ENCODE results near the gene AREG. TPM values are rescaled to one million over a fixed set of nuclear protein-coding genes. Genes with fewer than 3 reads are reported as not detected.

Gene AREG
- polyA plus RNA-seq, 1 donor, result 4.6 TPM

GRCh38 chr4:74433043-74433442 is 11.9 kb upstream of the AREG start:
- no peaks in the 10 kb centered on the region for H3K4me1 ChIP-seq (ENCODE audit: control insufficient read depth, insufficient read depth, low read length)
- no peaks in the 10 kb centered on the region for H3K9me3 ChIP-seq (ENCODE audit: control insufficient read depth, low read depth, low read length)
- 89% methylated on average over 1 of the region's 2 CpGs for WGBS (ENCODE audit: insufficient coverage, low lambda C conversion rate)
- no peaks in the 10 kb centered on the region for H3K27me3 ChIP-seq (ENCODE audit: control insufficient read depth, insufficient read depth, low read length)
- no peaks in the 10 kb centered on the region for H3K36me3 ChIP-seq (ENCODE audit: control insufficient read depth, insufficient read depth, low read length)
- no peak overlapping the region for H3K27ac ChIP-seq (ENCODE audit: low read length)
- H3K4me3 ChIP-seq (ENCODE audit: low read length), result no peak overlapping the region
- no peak for DNase-seq

GRCh38 chr4:74433541-74434172 is 11.3 kb upstream of the AREG start:
- H3K4me1 ChIP-seq (ENCODE audit: control insufficient read depth, insufficient read depth, low read length), result no peaks in the 10 kb centered on the region
- H3K4me3 ChIP-seq (ENCODE audit: low read length), result no peak overlapping the region
- H3K36me3 ChIP-seq (ENCODE audit: control insufficient read depth, insufficient read depth, low read length), result no peaks in the 10 kb centered on the region
- H3K9me3 ChIP-seq (ENCODE audit: control insufficient read depth, low read depth, low read length), result no peaks in the 10 kb centered on the region
- H3K27ac ChIP-seq (ENCODE audit: low read length), result no peak overlapping the region
- WGBS (ENCODE audit: insufficient coverage, low lambda C conversion rate), result 79% methylated on average over 4 of the region's 7 CpGs
- no peaks in the 10 kb centered on the region for H3K27me3 ChIP-seq (ENCODE audit: control insufficient read depth, insufficient read depth, low read length)
- DNase-seq, result no peak

GRCh38 chr4:74435296-74435695 is 9.6 kb upstream of the AREG start:
- no peaks in the 10 kb centered on the region for H3K4me1 ChIP-seq (ENCODE audit: control insufficient read depth, insufficient read depth, low read length)
- no CpG with 5 or more reads among the region's 1 CpG for WGBS (ENCODE audit: insufficient coverage, low lambda C conversion rate)
- DNase-seq, result no peak
- no peaks in the 10 kb centered on the region for H3K36me3 ChIP-seq (ENCODE audit: control insufficient read depth, insufficient read depth, low read length)
- no peak overlapping the region for H3K27ac ChIP-seq (ENCODE audit: low read length)
- no peak overlapping the region for H3K4me3 ChIP-seq (ENCODE audit: low read length)
- H3K27me3 ChIP-seq (ENCODE audit: control insufficient read depth, insufficient read depth, low read length), result no peaks in the 10 kb centered on the region
- no peaks in the 10 kb centered on the region for H3K9me3 ChIP-seq (ENCODE audit: control insufficient read depth, low read depth, low read length)

GRCh38 chr4:74437866-74438265 is 7.1 kb upstream of the AREG start:
- no CpG with 5 or more reads among the region's 3 CpGs for whole genome bisulfite sequencing (ENCODE audit: insufficient coverage, low lambda C conversion rate)
- DNase-seq, result no peak
- Histone ChIP-seq H3K9me3 (ENCODE audit: control insufficient read depth, low read depth, low read length) (no peaks in the 10 kb centered on the region), H3K27me3 (ENCODE audit: control insufficient read depth, insufficient read depth, low read length) (no peaks in the 10 kb centered on the region), H3K4me3 (ENCODE audit: low read length) (no peak overlapping the region), H3K27ac (ENCODE audit: low read length) (no peak overlapping the region), H3K36me3 (ENCODE audit: control insufficient read depth, insufficient read depth, low read length) (no peaks in the 10 kb centered on the region), H3K4me1 (ENCODE audit: control insufficient read depth, insufficient read depth, low read length) (no peaks in the 10 kb centered on the region)

- Histone ChIP-seq H3K36me3 (ENCODE audit: control insufficient read depth, insufficient read depth, low read length) (no peaks in the 10 kb centered on the region), H3K4me1 (ENCODE audit: control insufficient read depth, insufficient read depth, low read length) (no peaks in the 10 kb centered on the region), H3K4me3 (ENCODE audit: low read length) (no peak overlapping the region), H3K27me3 (ENCODE audit: control insufficient read depth, insufficient read depth, low read length) (no peaks in the 10 kb centered on the region), H3K27ac (ENCODE audit: low read length) (no peak overlapping the region), H3K9me3 (ENCODE audit: control insufficient read depth, low read depth, low read length) (no peaks in the 10 kb centered on the region)
- WGBS (ENCODE audit: insufficient coverage, low lambda C conversion rate), result no CpG with 5 or more reads among the region's 1 CpG
- no peak for DNase-seq
Measured at GRCh38 chr4:74438661-74439060, 6.3 kb upstream of the AREG start.

- Histone ChIP-seq H3K9me3 (ENCODE audit: control insufficient read depth, low read depth, low read length) (no peaks in the 10 kb centered on the region), H3K4me3 (ENCODE audit: low read length) (no peak overlapping the region), H3K27me3 (ENCODE audit: control insufficient read depth, insufficient read depth, low read length) (no peaks in the 10 kb centered on the region), H3K36me3 (ENCODE audit: control insufficient read depth, insufficient read depth, low read length) (no peaks in the 10 kb centered on the region), H3K4me1 (ENCODE audit: control insufficient read depth, insufficient read depth, low read length) (no peaks in the 10 kb centered on the region), H3K27ac (ENCODE audit: low read length) (no peak overlapping the region)
- DNase-seq, result no peak
- WGBS (ENCODE audit: insufficient coverage, low lambda C conversion rate), result 100% methylated on average over 3 of the region's 7 CpGs
Measured at GRCh38 chr4:74439952-74440351, 5.0 kb upstream of the AREG start.

- no peaks in the 10 kb centered on the region for H3K9me3 ChIP-seq (ENCODE audit: control insufficient read depth, low read depth, low read length)
- DNase-seq, result no peak
- WGBS (ENCODE audit: insufficient coverage, low lambda C conversion rate), result no CpG with 5 or more reads among the region's 4 CpGs
- H3K4me3 ChIP-seq (ENCODE audit: low read length), result no peak overlapping the region
- no peak overlapping the region for H3K27ac ChIP-seq (ENCODE audit: low read length)
- H3K4me1 ChIP-seq (ENCODE audit: control insufficient read depth, insufficient read depth, low read length), result no peaks in the 10 kb centered on the region
- no peaks in the 10 kb centered on the region for H3K27me3 ChIP-seq (ENCODE audit: control insufficient read depth, insufficient read depth, low read length)
- no peaks in the 10 kb centered on the region for H3K36me3 ChIP-seq (ENCODE audit: control insufficient read depth, insufficient read depth, low read length)
Measured at GRCh38 chr4:74440356-74440755, 4.6 kb upstream of the AREG start.

- Histone ChIP-seq H3K4me1 (ENCODE audit: control insufficient read depth, insufficient read depth, low read length) (peaks cover 6% of the 10 kb centered on the region), H3K9me3 (ENCODE audit: control insufficient read depth, low read depth, low read length) (no peaks in the 10 kb centered on the region), H3K27me3 (ENCODE audit: control insufficient read depth, insufficient read depth, low read length) (no peaks in the 10 kb centered on the region), H3K4me3 (ENCODE audit: low read length) (no peak overlapping the region), H3K36me3 (ENCODE audit: control insufficient read depth, insufficient read depth, low read length) (no peaks in the 10 kb centered on the region), H3K27ac (ENCODE audit: low read length) (no peak overlapping the region)
- 100% methylated on average over 2 of the region's 3 CpGs for WGBS (ENCODE audit: insufficient coverage, low lambda C conversion rate)
- DNase-seq, result no peak
Measured at GRCh38 chr4:74441744-74442143, 3.2 kb upstream of the AREG start.

- DNase-seq, result no peak
- H3K27me3 ChIP-seq (ENCODE audit: control insufficient read depth, insufficient read depth, low read length), result no peaks in the 10 kb centered on the region
- H3K4me1 ChIP-seq (ENCODE audit: control insufficient read depth, insufficient read depth, low read length), result peaks cover 6% of the 10 kb centered on the region
- no peak overlapping the region for H3K27ac ChIP-seq (ENCODE audit: low read length)
- WGBS (ENCODE audit: insufficient coverage, low lambda C conversion rate), result 100% methylated on average over 1 of the region's 8 CpGs
- H3K9me3 ChIP-seq (ENCODE audit: control insufficient read depth, low read depth, low read length), result no peaks in the 10 kb centered on the region
- H3K36me3 ChIP-seq (ENCODE audit: control insufficient read depth, insufficient read depth, low read length), result no peaks in the 10 kb centered on the region
- no peak overlapping the region for H3K4me3 ChIP-seq (ENCODE audit: low read length)
Measured at GRCh38 chr4:74446193-74446868, 1.4 kb downstream of the AREG start.

GRCh38 chr4:74446896-74447295 is 2.0 kb downstream of the AREG start:
- Histone ChIP-seq H3K36me3 (ENCODE audit: control insufficient read depth, insufficient read depth, low read length) (no peaks in the 10 kb centered on the region), H3K4me1 (ENCODE audit: control insufficient read depth, insufficient read depth, low read length) (peaks cover 6% of the 10 kb centered on the region), H3K27ac (ENCODE audit: low read length) (no peak overlapping the region), H3K4me3 (ENCODE audit: low read length) (no peak overlapping the region), H3K9me3 (ENCODE audit: control insufficient read depth, low read depth, low read length) (no peaks in the 10 kb centered on the region), H3K27me3 (ENCODE audit: control insufficient read depth, insufficient read depth, low read length) (no peaks in the 10 kb centered on the region)
- no CpG with 5 or more reads among the region's 1 CpG for WGBS (ENCODE audit: insufficient coverage, low lambda C conversion rate)
- DNase-seq, result no peak
